GM12892 (cell line): ENCODE results near the gene MYOCOS. TPM values are rescaled to one million over a fixed set of nuclear protein-coding genes. Genes with fewer than 3 reads are reported as not detected.

ENCODE experiments used
- DNase-seq: peaks from one replicate; pipeline ENCODE4 v3.0.0; 2011; ENCODE audit not compliant: insufficient read length
- FAIRE-seq: peaks from 2 replicates; lab custom pipeline; 2011; peaks lifted over from hg19 to GRCh38; lab: Jason Lieb, UNC
- POLR2A ChIP-seq: IDR thresholded peaks from 2 replicates; pipeline ENCODE4 v1.6.1; 2011; ENCODE audit warnings: low read depth, low read length, control low read depth
- POLR2AphosphoS5 ChIP-seq: IDR thresholded peaks from 2 replicates; pipeline ENCODE4 v1.6.1; 2011; ENCODE audit warnings: low read depth, low read length, control low read depth
- TAF1 ChIP-seq: IDR thresholded peaks from 2 replicates; pipeline ENCODE4 v1.6.1; 2011; ENCODE audit warnings: low read depth, mild to moderate bottlenecking, control low read depth, low read length, borderline replicate concordance
- polyA plus RNA-seq: library from polyadenylated mRNA; unstranded; fragments of >200 nt; gene quantifications from one replicate; pipeline ENCODE4 v1.2.1, GENCODE V29; 2012; ENCODE audit warnings: missing spikeins, inconsistent platforms; ENCODE audit not compliant: missing spikeins

The MYOCOS gene, protein sequence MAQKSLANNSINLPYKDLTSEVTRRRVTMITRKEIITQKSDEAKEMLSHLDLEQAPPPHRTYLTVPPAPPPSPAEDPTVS
- polyA plus RNA-seq = not detected

- TF ChIP-seq POLR2A = no peak
- DNase-seq (no peak), FAIRE-seq (no peak)
Observed at GRCh38 chr1:171622152-171622462, at the start of gene MYOCOS. Gene MYOCOS, plus strand, starts transcription at chr1:171622243. Its CDS starts 1,641 bp downstream, at chr1:171623884.

DNA sequence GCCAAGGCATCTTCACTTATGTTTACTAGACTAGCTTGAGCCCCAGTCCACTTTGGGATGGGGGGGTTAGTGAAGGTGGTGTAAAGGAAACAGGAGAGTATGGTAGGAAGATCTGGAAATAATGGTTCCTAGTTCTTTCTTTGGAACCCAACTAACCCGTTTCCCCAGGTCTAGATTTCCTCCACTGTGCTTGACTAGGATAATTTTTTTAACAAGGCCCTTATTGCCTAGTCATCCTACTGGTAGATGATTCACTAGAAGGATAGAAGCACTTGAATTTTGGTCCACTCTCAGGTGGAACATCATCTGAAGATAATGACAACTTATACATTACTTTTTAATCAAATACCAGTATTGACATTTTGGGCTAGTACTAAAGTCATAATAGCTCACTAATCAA lies 45.9 kb upstream of the MYOCOS start:
- TF ChIP-seq POLR2A (no peak), POLR2AphosphoS5 (no peak), TAF1 (no peak)
- DNase-seq (no peak), FAIRE-seq (no peak)

DNA sequence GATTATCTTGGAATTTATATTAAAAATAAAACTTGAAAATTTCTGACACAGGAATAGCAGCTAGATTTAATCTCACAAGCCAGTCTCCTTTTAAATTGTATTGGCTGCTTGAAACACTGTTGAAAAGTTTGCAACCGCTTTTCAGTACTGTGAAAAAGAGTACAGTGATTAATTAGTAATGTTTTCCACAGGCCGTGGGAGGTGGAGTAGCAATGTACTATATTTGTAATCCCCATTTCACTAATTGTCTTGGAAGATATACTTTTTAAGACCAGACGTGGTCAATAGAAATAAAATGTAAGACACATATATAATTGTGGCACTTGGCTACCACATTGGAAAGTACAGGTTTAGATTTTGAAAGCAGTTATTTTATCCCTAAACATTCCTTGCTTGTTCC lies 40.8 kb upstream of the MYOCOS start:
- DNase-seq (no peak), FAIRE-seq (no peak)
- TF ChIP-seq POLR2A = no peak
- TF ChIP-seq POLR2AphosphoS5 = no peak
- no peak for TF ChIP-seq TAF1

DNA sequence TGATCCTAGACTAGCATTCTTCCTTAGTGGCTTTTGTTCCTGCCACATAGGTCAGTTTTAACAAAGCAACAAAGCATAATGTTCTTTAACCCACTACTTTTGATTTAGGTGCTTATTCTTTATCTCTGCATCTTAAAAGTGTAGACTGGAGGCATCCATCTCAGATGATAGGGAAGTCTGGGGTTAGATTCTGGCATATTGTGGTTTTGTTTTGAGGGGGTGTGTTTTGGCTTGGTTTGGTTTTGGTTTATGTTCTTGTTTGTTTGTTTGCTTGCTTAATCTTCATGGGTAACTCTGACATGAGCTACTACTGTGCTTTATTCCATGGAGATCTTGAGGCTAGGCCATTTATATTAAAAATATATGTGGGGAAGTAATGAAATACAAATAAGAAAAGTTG lies 40.3 kb upstream of the MYOCOS start:
- FAIRE-seq (no peak), DNase-seq (no peak)
- TF ChIP-seq POLR2AphosphoS5 = no peak
- no peak for TF ChIP-seq POLR2A
- no peak for TF ChIP-seq TAF1

GRCh38 chr1:171582589-171582988 lies 39.5 kb upstream of the MYOCOS start:
- no peak for TF ChIP-seq TAF1
- no peak for TF ChIP-seq POLR2A
- DNase-seq (no peak), FAIRE-seq (no peak)

DNA sequence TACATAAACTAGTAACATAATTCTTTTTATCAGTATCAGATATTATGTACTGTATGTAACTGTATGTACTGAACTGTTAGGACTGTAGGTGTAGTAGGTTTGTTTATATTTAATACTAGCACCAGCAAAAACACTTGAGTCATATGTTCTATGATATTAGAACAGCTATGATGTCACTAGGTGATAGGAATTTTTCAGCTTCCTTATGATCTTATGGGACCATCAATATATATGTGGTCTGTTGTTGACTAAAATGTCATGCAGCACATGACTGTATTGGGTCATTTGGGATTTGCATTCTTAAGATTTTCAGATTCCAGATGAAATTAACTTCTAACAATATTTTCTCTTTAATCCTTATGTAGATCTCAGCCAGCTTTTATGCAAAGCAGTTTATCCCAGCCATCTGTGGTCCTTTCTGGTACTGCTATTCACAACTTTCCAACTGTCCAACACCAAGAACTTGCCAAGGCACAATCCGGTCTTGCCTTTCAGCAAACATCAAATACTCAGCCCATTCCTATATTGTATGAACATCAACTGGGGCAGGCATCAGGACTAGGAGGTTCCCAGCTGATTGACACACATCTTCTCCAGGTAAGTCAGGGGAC lies 38.3 kb upstream of the MYOCOS start:
- DNase-seq = no peak
- FAIRE-seq = no peak
- no peak for TF ChIP-seq TAF1
- TF ChIP-seq POLR2A = no peak
- no peak for TF ChIP-seq POLR2AphosphoS5

DNA sequence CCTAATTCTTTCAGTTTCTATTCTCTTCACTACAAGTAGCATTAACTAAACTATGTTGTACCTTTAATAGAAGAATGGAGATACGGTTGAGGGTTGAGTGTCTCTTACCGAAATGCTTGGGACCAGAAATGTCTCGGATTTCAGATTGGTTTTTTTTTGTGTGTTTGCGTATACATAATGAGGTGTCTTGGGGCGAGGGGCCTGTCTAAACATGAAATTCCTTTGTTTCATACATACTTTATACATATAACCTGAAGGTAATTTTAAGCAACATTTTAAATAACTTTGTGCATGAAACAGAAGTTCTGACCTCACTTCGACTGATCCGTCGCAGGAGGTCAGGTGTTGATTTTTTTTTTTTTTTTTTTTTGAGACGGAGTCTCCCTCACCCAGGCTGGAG lies 36.3 kb upstream of the MYOCOS start:
- FAIRE-seq (no peak), DNase-seq (no peak)
- no peak for TF ChIP-seq POLR2AphosphoS5
- no peak for TF ChIP-seq POLR2A
- TF ChIP-seq TAF1 = no peak

- TF ChIP-seq POLR2A (no peak), POLR2AphosphoS5 (no peak), TAF1 (no peak)
- DNase-seq (no peak), FAIRE-seq (no peak)
Observed at GRCh38 chr1:171588230-171588629, 33.8 kb upstream of the MYOCOS start.

DNA sequence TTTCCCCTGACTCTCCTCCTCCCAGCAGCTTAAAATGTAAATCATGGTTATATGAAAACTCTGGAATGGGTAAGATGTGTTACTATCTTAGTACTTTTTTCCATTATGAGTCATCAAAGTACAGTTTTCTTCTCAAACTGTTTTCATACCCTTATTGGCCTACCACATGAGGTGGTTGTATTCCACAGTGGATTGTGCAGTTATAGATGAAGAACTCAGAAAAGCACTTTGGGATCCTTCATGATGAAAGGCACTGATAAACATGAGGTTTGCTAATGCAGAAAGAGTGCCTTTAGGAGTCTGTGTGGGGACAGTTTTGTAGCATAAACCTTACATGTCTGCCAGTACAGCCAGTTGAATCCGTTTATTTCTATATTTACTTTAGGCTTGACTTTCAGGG lies 32.0 kb upstream of the MYOCOS start:
- FAIRE-seq (no peak), DNase-seq (no peak)
- no peak for TF ChIP-seq POLR2AphosphoS5
- no peak for TF ChIP-seq POLR2A
- no peak for TF ChIP-seq TAF1

GRCh38 chr1:171595324-171595723 lies 26.7 kb upstream of the MYOCOS start:
- TF ChIP-seq POLR2AphosphoS5 (no peak; the same call in 1 of the 2 replicates), POLR2A (no peak; the same call in 1 of the 2 replicates), TAF1 (no peak)
- FAIRE-seq (no peak), DNase-seq (no peak)

GRCh38 chr1:171596119-171596518 lies 25.9 kb upstream of the MYOCOS start:
- TF ChIP-seq POLR2A (0 out of 2 replicates have a peak, but pooled peaks have one; percentile 16), TAF1 (no peak)
- FAIRE-seq (no peak), DNase-seq (no peak)

DNA sequence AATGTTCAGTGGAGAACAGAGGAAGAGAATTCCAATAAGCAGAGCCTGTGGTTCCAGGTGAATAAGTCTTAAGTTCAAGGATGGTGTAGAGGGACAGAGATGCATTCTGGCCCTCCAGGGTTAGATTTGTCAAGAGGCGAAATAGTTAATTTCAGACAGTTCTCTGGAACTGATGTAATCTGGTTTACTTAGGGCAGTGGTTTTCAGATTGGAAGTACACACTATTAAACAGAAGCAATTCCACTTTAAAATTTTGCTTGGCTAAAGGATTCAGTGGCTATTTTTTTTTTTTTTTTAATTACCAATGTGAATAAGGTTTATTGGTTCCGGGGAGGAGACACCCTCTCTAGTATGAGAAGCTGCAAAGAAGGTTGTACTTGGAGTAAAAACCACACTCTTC lies 25.3 kb upstream of the MYOCOS start:
- DNase-seq = no peak
- TF ChIP-seq POLR2AphosphoS5 (no peak), TAF1 (no peak), POLR2A (no peak)
- FAIRE-seq = no peak
